ENCODE results near the gene COX20. TPM values are rescaled to one million over a fixed set of nuclear protein-coding genes. Genes with fewer than 3 reads are reported as not detected.

Gene COX20
- total and polyA plus RNA-seq, 2 donors (not counting 3 experiments of a cell fraction or from before 2014, with no cell fraction given): 17.1 to 30.2 TPM

DNA sequence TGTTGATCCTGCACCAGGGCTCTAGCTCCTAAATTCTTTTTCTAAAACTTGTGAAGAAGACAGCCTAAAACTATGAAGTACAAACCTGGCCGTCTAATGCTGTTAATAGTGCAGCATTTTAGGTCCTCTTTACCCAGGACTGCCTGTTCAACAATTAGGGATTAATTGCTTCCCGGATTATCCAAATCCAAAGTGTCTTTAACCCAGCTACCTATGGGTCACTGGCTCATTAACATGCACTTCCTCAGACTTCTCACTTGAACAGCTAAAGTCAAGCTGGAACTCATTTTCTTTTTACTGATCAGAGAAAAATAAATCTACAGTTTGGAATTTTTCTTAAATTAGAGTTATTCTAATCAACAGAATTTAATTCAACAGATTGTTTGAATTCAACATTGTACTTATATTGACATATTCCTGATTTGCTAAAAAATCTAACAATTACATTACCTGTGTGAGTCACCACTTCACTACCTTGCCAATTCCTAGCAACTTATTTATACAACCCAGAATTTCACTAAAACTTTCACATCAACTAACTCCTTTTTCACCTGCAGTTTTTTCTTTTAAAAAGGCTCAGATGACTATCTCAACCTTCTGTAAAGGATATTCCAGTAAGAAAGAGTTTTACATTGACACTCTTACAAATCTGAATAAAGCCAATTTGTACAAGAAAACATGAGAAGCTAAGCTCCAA lies 25.6 kb downstream of the COX20 start:
- Histone ChIP-seq H3K9me3 (replicated peaks; ENCODE audit: control insufficient read depth, insufficient read depth, low read length) (no peaks in the 10 kb centered on the region), H3K4me2 (ENCODE audit: insufficient read depth, low read length) (peak overlapping the region; percentile 94), H3K36me3 (ENCODE audit: control insufficient read depth in 2 of 2, extremely low read depth in 1 of 2, insufficient read depth in 2 of 2, low read length in 2 of 2) (peaks cover 12 to 47% of the 10 kb centered on the region in 2 experiments), H3K27ac (ENCODE audit: insufficient read depth, low read depth, low read length) (no peak overlapping the region), H3K4me1 (ENCODE audit: control insufficient read depth, extremely low read depth, insufficient read depth, low read length) (peaks cover 30% of the 10 kb centered on the region), H3K4me3 (replicated peaks in 1 of 3; ENCODE audit: insufficient read depth in 1 of 3, low read depth in 1 of 3, low read length in 3 of 3) (peak overlapping the region; percentile 86 to 97 (median 96)), H3K79me2 (ENCODE audit: control insufficient read depth, insufficient read depth, low read length) (peaks cover 79% of the 10 kb centered on the region), H3K9ac (replicated peaks; ENCODE audit: extremely low read depth, insufficient read depth, low read length) (peak overlapping the region; percentile 92), H3K27me3 (ENCODE audit: control insufficient read depth in 2 of 2, insufficient read depth in 2 of 2, low read length in 2 of 2) (no peaks in the 10 kb centered on the region), H4K20me1 (replicated peaks; ENCODE audit: control insufficient read depth, extremely low read depth, insufficient read depth, low read length) (peaks cover 27% of the 10 kb centered on the region), H3K9me1 (replicated peaks; ENCODE audit: control insufficient read depth, extremely low read depth, insufficient read depth, low read length) (no peaks in the 10 kb centered on the region), H2AFZ (ENCODE audit: low read depth, low read length) (no peak overlapping the region)
- BruUV-seq (replicated peaks): no TSS peak
- DNase-seq (ENCODE audit: low read depth, low spot score) (no peak), FAIRE-seq (no peak)
- peak; percentile 24 for TF ChIP-seq FOS (IDR thresholded peaks at IDR 0.05; ENCODE audit: borderline replicate concordance, insufficient read depth, low read length)
- no peak for TF ChIP-seq JUN (IDR thresholded peaks at IDR 0.05; ENCODE audit: borderline replicate concordance, insufficient read depth, insufficient read length, low read depth)
- POLR2A ChIA-PET: interaction anchor here (0.6 kb wide), 1 partner anchor 8 kb away, joined by 4 read pairs; no protein-coding TSS in a partner anchor
- CTCF ChIA-PET: interaction anchor here (1.4 to 6.6 kb wide), 6 partner anchors 11 to 181 kb away, joined by 4 to 104 read pairs (median 19); partner anchors contain the start of gene COX20
- dilution Hi-C loops (cut with MboI; ENCODE audit: extremely low pct_ligation_motif_present, low sequenced_read_pairs): no loop called here
- intact Hi-C loops (cut with micrococcal nuclease): no loop called here

DNA sequence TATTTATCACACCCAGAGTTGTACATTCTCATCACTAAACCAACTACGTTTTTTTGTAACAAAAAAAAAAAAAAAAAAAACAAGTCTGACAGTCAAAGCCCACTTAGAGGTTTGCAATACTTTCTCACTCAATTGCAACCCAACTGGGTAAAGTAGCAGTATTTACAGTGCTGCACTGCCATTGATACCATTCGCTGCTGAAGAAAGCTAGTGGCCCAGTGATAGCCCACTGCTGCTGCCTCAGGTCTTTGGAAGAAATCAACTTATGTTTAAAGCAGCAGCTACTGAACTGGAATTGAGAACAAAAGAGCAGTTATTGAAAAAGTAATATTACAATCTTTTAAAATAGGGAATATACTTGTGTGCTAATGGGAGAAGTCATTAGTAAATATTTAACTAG lies 26.2 kb downstream of the COX20 start:
- no peak for FAIRE-seq
- no peaks in the 10 kb centered on the region for H3K27me3 ChIP-seq (ENCODE audit: control insufficient read depth in 2 of 2, insufficient read depth in 2 of 2, low read length in 2 of 2)
- H3K27ac ChIP-seq (ENCODE audit: insufficient read depth, low read depth, low read length): no peak overlapping the region
- DNase-seq (ENCODE audit: low read depth, low spot score): peak; percentile 18
- no TSS peak for BruUV-seq (replicated peaks)
- H3K9me1 ChIP-seq (replicated peaks; ENCODE audit: control insufficient read depth, extremely low read depth, insufficient read depth, low read length): no peaks in the 10 kb centered on the region
- POLR2A ChIA-PET: interaction anchor here (0.6 to 4.0 kb wide), 5 partner anchors 9 to 185 kb away, joined by 3 to 26 read pairs (median 7); partner anchors contain the start of gene COX20
- CTCF ChIA-PET: interaction anchor here (0.7 to 6.6 kb wide), 7 partner anchors 11 to 181 kb away, joined by 3 to 104 read pairs (median 15); partner anchors contain the start of gene COX20
- H3K36me3 ChIP-seq (ENCODE audit: control insufficient read depth in 2 of 2, extremely low read depth in 1 of 2, insufficient read depth in 2 of 2, low read length in 2 of 2): peaks cover 12 to 43% of the 10 kb centered on the region in 2 experiments
- peaks cover 74% of the 10 kb centered on the region for H3K79me2 ChIP-seq (ENCODE audit: control insufficient read depth, insufficient read depth, low read length)
- H2AFZ ChIP-seq (ENCODE audit: low read depth, low read length): no peak overlapping the region
- peak overlapping the region; percentile 94 for H3K4me2 ChIP-seq (ENCODE audit: insufficient read depth, low read length)
- peaks cover 27% of the 10 kb centered on the region for H4K20me1 ChIP-seq (replicated peaks; ENCODE audit: control insufficient read depth, extremely low read depth, insufficient read depth, low read length)
- intact Hi-C loops (cut with micrococcal nuclease): loop anchor here (1.0 kb wide), 1 partner anchor 7 kb away; no protein-coding TSS in a partner anchor
- dilution Hi-C loops (cut with MboI; ENCODE audit: extremely low pct_ligation_motif_present, low sequenced_read_pairs): no loop called here
- no peaks in the 10 kb centered on the region for H3K9me3 ChIP-seq (replicated peaks; ENCODE audit: control insufficient read depth, insufficient read depth, low read length)
- peak overlapping the region; percentile 92 for H3K9ac ChIP-seq (replicated peaks; ENCODE audit: extremely low read depth, insufficient read depth, low read length)
- peak overlapping the region; percentile 86 to 97 (median 96) for H3K4me3 ChIP-seq (replicated peaks in 1 of 3; ENCODE audit: insufficient read depth in 1 of 3, low read depth in 1 of 3, low read length in 3 of 3)
- TF ChIP-seq JUN (IDR thresholded peaks at IDR 0.05; ENCODE audit: borderline replicate concordance, insufficient read depth, insufficient read length, low read depth) (no peak), POLR2AphosphoS5 (IDR thresholded peaks at IDR 0.05; ENCODE audit: insufficient read depth, low read depth, low read length) (no peak), FOS (IDR thresholded peaks at IDR 0.05; ENCODE audit: borderline replicate concordance, insufficient read depth, low read length) (no peak), EZH2 (IDR thresholded peaks at IDR 0.05; ENCODE audit: borderline replicate concordance, low read depth, low read length, severe bottlenecking) (no peak), POLR2A (IDR thresholded peaks at IDR 0.05; ENCODE audit: low read depth, low read length) (no peak), MYC (IDR thresholded peaks at IDR 0.05; ENCODE audit: low read depth, low read length) (no peak), GATA2 (IDR thresholded peaks at IDR 0.05; ENCODE audit: insufficient read depth, insufficient read length, low read depth, low read length) (no peak)
- TF ChIP-seq, protein P1, sequence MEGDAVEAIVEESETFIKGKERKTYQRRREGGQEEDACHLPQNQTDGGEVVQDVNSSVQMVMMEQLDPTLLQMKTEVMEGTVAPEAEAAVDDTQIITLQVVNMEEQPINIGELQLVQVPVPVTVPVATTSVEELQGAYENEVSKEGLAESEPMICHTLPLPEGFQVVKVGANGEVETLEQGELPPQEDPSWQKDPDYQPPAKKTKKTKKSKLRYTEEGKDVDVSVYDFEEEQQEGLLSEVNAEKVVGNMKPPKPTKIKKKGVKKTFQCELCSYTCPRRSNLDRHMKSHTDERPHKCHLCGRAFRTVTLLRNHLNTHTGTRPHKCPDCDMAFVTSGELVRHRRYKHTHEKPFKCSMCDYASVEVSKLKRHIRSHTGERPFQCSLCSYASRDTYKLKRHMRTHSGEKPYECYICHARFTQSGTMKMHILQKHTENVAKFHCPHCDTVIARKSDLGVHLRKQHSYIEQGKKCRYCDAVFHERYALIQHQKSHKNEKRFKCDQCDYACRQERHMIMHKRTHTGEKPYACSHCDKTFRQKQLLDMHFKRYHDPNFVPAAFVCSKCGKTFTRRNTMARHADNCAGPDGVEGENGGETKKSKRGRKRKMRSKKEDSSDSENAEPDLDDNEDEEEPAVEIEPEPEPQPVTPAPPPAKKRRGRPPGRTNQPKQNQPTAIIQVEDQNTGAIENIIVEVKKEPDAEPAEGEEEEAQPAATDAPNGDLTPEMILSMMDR (IDR thresholded peaks at IDR 0.05; ENCODE audit: extremely low read depth in 1 of 2, insufficient read depth in 1 of 2, low read depth in 1 of 2, low read length in 2 of 2): no peak
- peaks cover 30% of the 10 kb centered on the region for H3K4me1 ChIP-seq (ENCODE audit: control insufficient read depth, extremely low read depth, insufficient read depth, low read length)
